NT2/D1 (cell line): Measurements from ENCODE around the gene HNRNPM.

ENCODE experiments used
- YY1 ChIP-seq: IDR thresholded peaks from 2 replicates; pipeline ENCODE4 v1.6.1; 2011; ENCODE audit not compliant: insufficient read length, insufficient read depth
- ZNF274 ChIP-seq: IDR thresholded peaks from 2 replicates; pipeline ENCODE4 v1.6.1; 2011; ENCODE audit warnings: mild to moderate bottlenecking, low read depth, low read length

DNA sequence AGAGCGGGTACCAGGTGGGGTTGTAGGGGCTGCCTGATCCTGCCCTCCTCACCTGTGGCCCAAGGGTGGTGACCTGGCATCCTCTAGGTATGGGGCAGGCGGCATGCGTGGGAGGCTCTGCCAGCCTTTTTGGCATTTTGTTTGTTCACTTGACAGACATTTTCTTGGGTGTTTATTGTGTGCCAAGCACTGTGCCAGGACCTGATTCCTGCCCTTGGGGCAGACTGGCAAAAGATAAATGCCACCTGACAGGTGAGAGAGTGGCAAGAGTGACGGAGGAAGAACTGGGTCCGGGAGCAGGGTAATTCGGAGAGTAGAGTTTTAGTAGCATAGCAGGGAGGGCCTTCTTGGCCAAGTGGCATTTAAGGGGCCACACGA lies 48.6 kb upstream of the HNRNPM start:
- no peak for TF ChIP-seq ZNF274
- TF ChIP-seq YY1, result no peak
